Thyroid gland (tissue), 4 donors: Measurements from ENCODE around the gene RCAN1.

ENCODE experiments used
- POLR2A ChIP-seq, 2 donors: fragments of 450-650 bp; IDR thresholded peaks; one replicate each; pipeline ENCODE4 v1.6.1; 2017; ENCODE audit warnings: antibody characterized with exemption in 2 of 2, mild to moderate bottlenecking in 2 of 2, moderate library complexity in 1 of 2
- TF ChIP-seq, protein P1 (sequence below), 6 experiments: fragments of 200-600 bp in 3 of 6; fragments of 450-650 bp in 3 of 6; sonication (generic) in 3 of 6; IDR thresholded peaks; one replicate each; pipeline ENCODE4 v1.5.1; 2016 to 2019; ENCODE audit warnings: antibody characterized with exemption in 6 of 6, mild to moderate bottlenecking in 2 of 6, inconsistent platforms in 1 of 6, moderate library complexity in 1 of 6

DNA sequence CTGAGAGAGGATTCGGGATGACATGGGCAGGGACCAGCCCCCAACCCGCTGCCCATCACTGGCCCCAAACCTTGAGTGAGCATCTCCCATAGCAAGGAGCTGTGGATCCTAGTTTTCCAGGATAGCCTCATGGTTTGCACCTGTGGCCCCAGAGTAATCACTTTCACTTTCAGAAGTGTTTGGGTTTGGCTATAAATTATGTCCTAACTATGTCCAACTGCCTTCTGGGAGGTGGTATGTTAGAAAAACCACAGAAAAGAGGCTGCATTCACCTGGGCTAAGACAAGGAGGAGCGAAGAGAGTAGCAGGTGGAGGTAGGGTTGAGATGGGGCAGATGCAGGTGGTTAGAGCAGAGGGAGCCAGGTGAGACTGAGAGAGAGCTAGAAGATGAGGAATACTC, 34.5 kb upstream of the RCAN1 start:
- TF ChIP-seq, protein P1, sequence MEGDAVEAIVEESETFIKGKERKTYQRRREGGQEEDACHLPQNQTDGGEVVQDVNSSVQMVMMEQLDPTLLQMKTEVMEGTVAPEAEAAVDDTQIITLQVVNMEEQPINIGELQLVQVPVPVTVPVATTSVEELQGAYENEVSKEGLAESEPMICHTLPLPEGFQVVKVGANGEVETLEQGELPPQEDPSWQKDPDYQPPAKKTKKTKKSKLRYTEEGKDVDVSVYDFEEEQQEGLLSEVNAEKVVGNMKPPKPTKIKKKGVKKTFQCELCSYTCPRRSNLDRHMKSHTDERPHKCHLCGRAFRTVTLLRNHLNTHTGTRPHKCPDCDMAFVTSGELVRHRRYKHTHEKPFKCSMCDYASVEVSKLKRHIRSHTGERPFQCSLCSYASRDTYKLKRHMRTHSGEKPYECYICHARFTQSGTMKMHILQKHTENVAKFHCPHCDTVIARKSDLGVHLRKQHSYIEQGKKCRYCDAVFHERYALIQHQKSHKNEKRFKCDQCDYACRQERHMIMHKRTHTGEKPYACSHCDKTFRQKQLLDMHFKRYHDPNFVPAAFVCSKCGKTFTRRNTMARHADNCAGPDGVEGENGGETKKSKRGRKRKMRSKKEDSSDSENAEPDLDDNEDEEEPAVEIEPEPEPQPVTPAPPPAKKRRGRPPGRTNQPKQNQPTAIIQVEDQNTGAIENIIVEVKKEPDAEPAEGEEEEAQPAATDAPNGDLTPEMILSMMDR (IDR thresholded peaks at IDR 0.05) = no peak
- TF ChIP-seq POLR2A (IDR thresholded peaks at IDR 0.05) = no peak
